Activated CD4-positive, alpha-beta T cell treated with anti-CD3 and anti-CD28 coated beads for 4 hours (primary cell): ENCODE measurements around the gene AIRE.
"Not testable (repeated sequence)": the region's sequence is repeated elsewhere in the genome, so short reads cannot be mapped to it uniquely, and the experiment has no call there.

ENCODE experiments used
- DNase-seq, 2 donors: peaks; one replicate each; pipeline ENCODE4 v3.0.0-alpha.2; 2020

The AIRE gene

DNA sequence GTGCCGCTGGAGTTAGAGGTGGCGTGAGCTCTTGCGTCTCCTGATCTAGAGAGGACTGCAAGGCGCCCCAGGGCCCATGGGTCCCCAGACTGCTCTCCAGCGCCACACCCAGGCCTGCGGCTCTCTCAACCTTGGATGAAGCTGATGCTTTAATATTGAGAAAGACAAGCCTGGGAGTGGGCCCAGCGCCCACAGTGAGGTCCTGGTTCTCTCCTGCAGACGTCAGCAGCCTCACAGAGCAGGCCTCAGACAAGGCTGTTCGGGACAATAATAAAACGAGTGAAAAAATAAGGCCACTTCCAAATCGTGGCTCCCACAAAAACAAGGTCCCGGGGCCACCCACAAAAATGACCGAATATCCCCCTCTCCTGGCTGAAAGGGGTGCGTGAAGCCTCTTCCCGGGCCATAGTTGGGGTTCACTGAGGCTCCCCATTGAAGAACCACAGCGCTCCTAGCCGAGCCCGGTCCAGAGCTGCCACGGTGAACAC is 18.0 kb upstream of the AIRE start:
- DNase-seq = peak in 1 of 2 donors; percentile 13

DNA sequence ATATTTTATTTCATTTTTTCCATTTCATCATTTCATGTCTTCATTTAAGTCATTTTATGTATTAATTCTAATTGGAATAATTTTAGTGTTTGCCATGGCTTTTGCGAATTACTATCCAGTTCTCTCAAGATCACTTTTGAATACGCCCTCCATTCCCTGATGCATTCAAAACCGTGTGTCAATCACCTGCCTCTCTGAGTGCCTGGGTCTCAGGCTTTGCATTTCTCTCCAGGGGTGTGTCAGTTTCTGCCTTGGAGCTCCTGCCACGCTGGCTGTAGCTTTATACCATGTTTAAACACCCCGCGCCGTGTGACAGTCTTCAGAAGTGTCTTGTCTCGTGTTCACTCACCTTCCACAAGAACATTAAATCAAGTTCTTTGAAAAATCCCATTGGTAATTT is 16.6 kb upstream of the AIRE start:
- no peak for DNase-seq

DNA sequence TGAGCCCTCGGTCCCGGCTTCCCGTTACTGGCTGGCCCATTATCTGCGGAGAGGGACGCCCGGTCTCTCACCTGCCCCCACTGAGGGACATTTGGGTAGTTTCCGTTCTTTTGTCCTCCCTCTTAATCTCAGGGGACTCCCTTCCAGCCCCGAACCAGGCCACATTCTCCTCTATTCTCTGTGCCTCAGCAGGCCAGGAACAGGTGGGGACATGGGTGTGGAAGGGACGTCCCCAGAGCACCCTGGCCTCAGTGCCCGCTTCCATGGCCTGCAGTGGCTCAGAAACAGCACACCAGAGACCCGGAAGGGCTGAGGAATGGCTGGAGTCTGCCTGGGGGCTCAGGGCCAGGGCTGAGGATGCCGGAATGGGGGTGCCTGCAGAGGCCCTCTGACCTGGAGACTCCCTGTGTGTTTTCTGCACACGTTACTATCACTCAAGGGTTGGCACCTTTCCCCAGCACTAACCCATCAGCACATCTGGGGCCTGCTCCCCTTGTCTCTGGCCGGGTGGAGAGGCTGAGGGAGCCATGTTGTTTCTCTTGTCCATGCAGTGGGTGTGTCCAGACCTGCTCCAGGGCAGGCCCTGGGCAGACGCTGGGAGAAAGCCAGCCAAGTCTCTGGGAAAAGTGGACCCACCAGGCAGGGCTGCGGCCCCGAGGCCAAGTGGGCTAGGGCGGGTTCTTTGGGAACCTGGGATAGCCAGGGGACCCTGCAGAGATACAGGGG is 14.0 kb upstream of the AIRE start:
- DNase-seq = no peak

DNA sequence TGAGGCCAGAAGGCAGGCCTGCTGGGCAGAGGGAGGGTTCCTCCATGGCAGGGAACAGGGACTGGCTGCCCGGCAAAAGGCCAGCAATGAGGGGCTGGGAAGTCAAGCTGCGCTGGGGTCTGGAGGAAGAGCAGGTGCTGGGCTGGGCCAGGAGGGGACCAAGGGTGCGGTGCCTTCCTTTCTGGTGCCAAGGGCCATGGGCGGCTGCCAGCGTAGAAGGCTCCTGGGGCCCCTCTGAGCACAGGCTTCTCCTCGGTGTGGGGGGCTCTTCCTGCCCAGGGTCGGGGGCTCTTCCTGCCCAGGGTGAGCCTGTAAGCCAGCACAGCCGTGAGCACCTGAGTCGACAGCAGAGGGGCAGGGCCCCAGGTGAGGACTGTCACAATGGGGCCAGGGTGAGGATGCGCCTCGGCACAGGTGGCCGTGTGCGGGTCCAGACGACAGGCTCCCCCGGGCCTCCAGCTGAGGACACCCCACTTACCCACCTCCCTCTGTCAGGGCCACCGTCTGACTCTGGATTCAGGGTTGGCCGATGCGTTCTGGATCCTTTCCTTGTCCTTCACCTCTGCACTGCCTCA is 13.3 kb upstream of the AIRE start:
- DNase-seq = no peak

DNA sequence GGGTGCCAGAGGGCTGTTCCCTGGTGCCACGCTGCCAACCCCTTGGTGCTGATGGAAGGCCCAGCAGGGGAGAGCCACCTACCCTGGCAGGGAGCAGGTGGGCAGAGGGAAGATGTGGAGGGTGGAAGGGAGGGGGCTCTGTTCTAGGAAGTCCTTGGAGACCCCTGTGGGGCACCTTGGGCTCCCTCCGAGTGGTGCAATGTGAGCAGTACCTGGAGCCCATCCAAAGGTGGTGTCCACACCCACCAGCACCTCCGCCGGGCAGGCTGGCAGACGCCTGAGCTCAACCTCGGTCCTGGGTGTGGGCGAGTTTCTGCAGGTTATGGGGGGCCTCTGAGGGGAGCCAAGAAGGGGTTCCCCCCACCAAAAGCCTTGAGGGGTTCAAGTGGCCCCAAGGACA is 12.6 kb upstream of the AIRE start:
- no peak for DNase-seq

DNA sequence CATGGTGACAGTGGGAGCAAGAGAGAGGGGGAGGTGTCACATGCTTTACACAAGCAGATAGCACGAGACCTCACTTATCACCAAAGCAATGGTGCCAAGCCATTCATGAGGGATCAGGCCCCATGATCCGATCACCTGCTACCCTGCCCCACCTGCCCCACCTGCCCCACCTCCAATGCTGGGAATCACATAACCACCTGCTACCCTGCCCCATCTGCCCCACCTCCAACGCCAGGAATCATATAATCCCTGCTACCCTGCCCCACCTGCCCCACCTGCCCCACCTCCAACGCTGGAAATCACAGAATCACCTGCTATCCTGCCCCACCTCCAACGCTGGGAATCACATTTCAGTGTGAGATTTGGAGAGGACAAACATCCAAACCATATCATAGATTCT is 10.6 kb upstream of the AIRE start:
- no peak for DNase-seq

DNA sequence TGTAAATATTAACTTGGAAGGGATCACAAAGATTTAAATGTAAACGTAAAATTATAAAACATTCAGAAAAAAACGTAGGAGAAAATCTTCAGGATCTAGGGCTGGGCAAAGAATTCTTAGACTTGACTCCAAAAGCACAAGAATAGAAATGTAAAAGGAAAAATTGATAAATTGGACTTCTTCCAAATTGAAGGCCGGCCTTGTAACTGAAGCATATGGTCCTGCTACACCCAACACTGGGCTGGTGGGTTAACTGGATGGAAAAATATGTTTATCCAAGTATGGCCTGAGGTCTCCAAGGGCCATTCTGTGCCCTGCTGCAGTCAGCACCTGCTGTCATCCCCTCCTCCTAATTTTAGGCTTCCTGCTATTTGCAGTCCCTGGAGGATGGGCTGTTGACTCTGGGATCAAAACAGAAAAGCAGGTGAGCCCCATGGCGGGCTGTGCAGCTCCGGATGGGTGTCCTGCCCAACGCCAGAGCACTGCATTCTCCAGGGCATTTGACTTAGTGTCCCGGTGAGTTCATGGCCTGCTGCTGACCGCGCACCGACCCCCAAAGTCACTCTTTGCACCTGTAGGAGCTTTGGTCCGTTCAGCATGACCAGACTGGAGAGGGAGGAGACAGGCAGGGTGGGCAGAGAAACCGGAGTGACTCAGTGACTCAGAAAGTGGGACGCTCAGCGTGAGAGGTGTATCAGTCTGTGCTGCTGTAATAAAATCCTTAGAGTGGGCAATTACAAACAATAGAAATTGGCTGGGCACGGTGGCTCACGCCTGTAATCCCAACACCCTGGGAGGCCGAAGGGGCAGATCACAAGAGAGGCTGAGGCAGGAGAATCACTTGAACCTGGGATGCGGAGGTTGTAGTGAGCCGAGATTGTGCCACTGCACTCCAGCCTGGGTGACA is 6.1 kb upstream of the AIRE start:
- no peak for DNase-seq

DNA sequence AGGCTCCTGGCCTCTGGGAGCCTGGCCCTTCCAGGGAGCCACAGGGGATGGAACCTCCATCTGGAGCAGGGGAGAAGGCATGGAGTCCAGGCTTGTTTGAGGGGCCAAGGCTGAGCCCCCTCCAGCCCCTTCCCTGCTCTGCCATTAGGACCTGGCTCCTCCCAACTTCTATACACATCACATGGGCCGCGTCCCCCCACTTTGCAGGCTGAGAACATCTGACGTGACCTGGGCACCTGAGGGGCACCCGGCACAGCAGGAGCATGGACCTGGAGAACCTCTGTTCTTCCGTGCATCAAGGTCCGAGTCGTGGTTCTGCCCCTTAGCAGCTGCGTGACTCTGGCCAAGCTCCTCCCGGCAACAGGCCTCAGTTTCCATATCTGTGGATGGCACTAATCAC is 3.9 kb upstream of the AIRE start:
- DNase-seq = no peak

DNA sequence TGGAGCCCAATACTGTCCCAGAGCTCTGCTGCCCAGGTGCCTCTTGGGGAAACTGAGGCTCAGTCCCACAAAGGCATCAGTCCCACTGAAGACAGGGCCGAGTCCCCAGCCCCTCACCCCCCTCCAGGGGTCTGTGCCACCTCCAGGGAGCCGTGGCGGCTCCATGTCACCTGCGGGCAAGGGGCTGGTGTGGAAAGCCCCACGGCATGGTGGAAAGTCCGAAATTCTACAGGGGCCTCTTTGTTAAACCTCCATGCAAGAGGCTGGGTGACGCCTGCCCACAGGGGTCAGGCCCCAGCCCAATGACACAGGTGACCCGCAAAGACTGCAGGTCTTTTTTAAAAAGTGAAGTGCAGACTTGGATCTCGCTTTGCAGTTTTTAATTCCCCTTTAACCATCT is 3.3 kb upstream of the AIRE start:
- DNase-seq = no peak

DNA sequence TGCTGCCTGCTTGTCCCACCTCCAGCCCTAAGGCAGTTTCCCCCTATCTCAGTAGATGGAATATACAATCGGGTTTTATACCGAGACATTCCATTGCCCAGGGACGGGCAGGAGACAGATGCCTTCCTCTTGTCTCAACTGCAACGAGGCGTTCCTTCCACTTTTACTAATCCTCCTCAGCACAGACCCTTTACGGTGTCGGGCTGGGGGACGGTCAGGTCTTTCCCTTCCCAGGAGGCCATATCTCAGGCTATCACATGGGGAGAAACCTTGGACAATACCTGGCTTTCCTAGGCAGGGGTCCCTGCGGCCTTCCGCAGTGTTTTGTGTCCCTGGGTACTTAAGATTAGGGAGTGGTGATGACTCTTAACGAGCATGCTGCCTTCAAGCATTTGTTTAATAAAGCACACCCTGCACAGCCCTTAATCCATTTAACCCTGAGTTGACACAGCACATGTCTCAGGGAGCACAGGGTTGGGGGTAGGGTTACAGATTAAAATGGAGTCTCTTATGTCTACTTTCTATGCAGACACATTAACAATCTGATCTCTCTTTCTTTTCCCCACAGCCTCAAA is 2.4 kb upstream of the AIRE start:
- DNase-seq = not testable (repeated sequence)

DNA sequence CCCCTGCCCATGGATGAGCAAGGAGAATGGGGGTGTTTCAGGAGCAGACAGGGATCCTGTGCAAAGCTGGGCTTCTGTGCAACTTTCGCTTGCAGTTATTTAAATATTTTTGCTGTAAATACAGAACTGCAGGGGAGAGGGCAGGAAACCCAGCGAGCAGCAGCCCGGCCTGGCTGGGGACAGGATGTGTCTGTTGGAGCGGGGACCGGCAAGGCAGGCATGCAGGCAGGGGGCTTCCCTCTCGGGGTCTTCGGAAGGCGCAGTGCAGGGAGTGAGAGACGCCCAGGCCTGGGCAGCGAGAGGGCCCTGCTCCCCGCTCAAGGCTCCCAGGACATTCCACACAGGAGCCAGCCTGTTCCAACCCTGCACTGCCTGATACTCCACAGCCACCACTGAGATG is 1.7 kb upstream of the AIRE start:
- no peak for DNase-seq

DNA sequence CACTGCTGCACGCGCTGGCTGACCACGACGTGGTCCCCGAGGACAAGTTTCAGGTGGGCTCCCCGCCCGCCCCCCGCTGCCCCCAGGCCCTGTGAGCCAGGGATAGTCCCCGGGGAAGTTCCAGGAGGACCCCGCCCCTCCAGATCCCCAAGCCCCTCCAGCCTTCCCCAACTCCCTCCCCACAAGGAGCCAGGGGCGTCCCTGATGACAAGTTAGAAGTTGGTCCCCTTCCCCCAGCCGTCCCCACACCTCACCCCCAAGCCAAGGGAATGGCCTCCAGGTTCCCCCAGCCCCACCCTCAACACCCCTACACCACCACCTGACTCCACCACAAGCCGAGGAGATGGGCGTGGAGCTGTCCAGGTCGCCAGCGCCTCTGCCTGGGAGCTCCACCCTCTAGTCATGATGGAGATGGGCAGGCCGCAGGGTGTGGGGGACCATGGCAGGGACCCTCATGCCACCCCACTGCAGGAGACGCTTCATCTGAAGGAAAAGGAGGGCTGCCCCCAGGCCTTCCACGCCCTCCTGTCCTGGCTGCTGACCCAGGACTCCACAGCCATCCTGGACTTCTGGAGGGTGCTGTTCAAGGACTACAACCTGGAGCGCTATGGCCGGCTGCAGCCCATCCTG is 525 bp downstream of the AIRE start:
- DNase-seq = no peak

DNA sequence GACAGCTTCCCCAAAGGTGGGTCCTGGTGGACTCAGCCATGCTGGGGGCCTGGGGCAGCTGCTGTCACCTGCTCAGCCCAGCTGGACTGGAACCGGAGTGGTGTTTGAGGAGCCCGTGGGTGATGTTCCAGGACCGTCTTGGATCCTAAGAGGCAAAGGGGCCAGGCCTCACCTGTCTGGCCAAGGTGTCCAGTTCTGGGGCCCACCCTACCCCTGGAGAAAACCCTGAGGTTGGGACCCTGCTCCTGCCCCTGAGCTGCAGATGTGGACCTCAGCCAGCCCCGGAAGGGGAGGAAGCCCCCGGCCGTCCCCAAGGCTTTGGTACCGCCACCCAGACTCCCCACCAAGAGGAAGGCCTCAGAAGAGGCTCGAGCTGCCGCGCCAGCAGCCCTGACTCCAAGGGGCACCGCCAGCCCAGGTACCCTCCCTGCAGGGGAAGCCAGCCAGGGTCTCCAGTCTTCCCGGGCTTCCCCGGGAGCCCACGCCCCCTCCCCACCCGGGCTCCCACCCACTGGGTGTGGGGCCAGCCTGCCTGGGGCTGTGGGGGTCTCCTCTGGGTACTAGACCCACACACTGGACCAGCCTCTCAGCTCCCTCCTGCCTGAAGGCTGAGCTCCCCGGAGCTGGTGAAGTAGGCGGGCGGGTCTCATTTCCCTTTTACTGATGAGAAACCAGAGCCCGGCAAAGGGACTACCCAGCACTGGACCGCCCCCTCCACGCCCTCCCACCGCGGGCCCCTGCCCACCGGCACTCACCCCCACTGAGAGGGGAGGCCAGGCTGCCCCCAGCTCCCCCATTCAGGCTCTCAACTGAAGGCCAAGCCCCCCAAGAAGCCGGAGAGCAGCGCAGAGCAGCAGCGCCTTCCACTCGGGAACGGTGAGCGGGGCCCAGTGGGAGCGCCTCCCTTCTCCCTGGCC is 1.3 kb downstream of the AIRE start:
- no peak for DNase-seq

DNA sequence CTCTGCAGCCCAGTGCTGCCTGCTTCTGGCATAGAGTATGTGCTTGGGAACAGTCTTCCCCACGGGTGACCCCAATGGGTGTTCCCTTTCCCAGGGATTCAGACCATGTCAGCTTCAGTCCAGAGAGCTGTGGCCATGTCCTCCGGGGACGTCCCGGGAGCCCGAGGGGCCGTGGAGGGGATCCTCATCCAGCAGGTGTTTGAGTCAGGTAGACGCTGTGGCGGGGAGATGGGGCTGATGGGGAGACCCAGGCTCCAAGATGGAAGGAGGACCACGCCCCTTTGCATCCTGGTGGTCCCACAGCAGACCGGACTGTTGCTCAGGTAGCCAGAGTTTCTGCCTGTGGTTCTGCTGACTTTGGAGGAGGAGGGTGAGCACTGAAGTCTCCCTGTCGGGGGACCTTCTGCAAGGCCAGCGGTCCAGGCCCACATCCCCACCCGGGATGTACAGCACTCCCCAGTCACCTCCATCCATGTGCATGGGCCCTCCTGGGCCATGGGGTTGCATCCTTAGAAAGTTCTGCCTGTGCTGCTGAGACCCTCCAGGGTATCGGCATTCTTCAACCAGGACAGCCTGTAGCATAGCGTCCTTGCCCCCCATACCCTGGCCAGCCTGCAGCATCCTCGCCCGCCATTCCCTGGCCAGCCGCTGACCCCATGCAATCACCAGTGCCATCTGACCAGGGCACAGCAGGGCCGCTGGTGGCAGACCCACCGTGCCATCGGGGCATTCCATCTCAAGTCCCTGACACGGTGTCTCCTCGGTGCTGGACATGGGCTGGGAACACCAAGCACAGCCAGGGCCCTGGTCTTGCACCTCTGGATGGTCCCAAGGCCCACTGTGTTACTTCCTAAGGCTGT is 2.8 kb downstream of the AIRE start:
- DNase-seq = no peak

DNA sequence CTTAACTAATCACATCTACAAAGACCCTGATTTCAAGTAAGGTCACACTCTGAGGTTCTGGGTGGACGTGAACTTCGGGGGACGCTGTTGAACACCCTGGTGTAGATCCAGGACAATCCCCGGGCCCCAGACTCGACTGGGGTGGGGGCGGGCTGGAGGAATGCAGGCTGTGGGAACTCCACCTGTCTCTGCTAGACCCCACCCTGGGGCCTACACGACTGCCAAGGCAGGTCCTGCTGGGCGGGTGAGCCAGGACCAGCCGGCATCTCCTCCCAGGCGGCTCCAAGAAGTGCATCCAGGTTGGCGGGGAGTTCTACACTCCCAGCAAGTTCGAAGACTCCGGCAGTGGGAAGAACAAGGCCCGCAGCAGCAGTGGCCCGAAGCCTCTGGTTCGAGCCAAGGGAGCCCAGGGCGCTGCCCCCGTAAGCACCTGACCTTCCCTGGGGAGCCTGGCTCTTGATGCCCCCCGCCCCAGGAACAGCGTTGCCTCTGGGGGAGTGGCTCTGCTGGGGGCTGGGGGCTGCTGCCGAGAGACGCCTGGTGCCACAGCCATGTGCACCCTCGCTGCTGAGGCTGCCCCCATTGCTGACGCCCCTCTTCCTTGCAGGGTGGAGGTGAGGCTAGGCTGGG is 3.8 kb downstream of the AIRE start:
- DNase-seq = no peak

DNA sequence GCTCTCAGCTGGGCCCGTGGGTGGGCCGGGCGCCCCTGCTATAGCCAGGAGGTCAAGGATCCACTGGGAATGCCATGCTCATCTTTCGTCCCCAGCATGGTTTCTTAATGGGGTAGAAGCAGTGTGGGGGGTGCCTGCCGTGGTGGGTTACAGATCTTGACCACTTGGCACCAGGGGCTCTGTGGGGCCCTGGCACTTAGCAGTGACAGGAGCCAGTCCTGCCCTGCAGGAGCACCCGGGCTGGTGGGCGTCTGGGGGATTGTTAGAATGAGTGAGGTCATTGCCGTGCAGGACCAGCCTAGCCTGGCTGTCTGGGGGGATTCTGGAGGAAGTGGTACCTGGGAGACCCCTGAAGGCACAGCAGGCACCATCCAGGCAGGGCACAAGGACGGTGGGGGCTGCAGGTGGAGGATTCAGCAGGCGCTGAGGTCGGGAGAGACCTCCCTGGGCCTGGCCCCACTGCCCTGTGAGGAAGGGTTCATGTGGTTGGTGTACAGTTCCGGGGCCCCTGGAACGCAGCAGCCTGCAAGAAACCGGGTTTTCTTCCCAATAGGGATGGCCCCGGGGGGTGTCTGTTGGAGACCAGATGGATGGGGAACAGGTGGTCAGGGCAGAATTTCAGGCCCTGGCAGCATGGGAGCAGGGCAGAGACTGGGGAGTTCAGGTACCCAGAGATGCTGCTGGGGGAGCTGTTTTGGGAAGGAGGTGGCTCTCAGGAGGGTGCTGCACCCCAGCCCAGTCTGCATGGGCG is 4.8 kb downstream of the AIRE start:
- no peak for DNase-seq

DNA sequence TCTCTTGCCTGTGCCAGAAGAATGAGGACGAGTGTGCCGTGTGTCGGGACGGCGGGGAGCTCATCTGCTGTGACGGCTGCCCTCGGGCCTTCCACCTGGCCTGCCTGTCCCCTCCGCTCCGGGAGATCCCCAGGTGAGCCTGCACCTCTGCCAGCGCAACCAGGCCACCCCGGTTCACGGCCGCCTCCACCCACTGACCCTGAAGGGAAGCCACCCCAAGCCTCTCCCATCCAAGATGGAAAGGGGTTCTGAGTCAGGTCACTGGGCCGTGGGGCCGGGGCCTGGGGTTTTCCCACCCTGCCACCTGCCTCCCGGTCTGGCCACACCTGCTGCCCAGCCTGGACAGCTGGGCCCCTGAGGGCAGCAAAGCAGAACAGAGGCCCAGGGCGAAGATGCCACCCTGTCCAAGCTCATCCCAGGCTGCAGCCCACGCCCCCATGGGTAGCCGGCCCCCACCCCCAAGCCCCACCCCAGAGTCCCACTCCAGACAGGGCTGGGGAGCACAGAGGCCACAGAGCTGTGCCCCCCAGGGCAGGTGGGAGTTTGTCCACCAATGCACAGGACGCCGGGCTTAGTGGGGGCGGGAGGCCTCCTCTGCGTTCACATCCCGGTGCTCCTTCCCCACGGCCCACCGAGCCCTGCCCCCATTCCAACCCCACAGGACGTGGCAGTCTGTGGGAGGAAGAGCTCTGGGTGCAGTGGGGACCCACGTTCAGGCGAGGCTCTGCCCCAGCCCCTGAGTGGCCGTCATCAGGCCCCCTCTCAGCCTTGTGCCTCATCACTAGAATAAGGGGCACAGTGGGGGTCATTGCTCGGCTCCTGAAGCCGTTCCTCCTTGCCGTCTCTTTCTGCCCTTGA is 5.6 kb downstream of the AIRE start:
- DNase-seq = no peak
